Measurements from ENCODE around the gene LRRC3. TPM values are rescaled to one million over a fixed set of nuclear protein-coding genes. Genes with fewer than 3 reads are reported as not detected.

LRRC3 gene, protein sequence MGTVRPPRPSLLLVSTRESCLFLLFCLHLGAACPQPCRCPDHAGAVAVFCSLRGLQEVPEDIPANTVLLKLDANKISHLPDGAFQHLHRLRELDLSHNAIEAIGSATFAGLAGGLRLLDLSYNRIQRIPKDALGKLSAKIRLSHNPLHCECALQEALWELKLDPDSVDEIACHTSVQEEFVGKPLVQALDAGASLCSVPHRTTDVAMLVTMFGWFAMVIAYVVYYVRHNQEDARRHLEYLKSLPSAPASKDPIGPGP
- 2.5 and 4.9 TPM in 2 replicates for total RNA-seq (ENCODE audit: low replicate concordance)

DNA sequence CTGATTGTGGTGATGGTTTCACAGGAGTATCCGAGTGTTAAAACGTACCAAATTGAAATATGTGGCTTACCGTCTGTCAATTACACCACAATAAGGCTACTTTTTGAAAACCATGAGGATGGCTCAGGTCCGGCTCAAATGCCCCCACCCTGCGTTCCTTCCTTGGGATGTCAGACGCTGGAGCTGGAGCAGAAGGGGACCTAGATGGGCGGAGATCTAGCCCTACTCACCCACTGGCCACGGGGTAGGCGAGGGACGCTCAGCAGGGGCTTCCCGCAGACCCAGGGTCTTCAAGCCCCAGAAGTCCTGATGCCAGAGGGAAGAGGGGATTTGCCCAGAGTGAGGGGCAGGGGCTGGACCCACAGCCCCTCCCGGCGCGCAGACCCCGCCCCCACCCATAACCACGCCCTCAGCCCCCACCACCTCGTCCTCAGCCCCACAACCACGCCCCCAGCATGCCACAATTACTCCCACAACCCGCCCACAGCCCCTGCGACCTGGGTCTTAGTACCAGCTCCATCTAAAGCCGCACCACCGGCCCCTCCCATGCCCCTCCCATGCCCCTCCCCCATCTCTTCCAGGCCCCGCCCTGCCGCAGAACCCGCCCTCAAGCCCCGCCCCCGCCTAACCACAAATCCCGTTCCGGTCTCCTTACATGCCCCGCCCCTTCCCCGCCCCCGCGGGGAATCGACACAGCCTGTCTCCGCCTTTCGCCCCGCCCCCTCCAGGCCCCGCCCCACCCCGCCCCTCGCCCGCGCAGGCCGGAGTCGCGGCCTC is at the start of gene LRRC3:
Gene LRRC3, plus strand, starts transcription at position 764 of the 777 bp plus-strand sequence. CDS start 1,135 bp downstream, outside the sequence.
- H3K4me1 ChIP-seq, result no peaks in the 10 kb centered on the region
- TF ChIP-seq EZH2phosphoT487 (IDR thresholded peaks at IDR 0.05), result no peak
- peaks cover 33% of the 10 kb centered on the region for H3K27me3 ChIP-seq
- H4K20me1 ChIP-seq (ENCODE audit: low read depth), result no peaks in the 10 kb centered on the region
- no peak within 1 kb of the TSS for H3K27ac ChIP-seq
- Mint-ChIP-seq H3K4me3 (peak within 1 kb of the TSS; percentile 81), H3K9me3 (peaks cover 13% of the 10 kb centered on the region), H3K27me3 (ENCODE audit: insufficient read depth, low read depth) (peaks cover 6% of the 10 kb centered on the region), H3K4me1 (peaks cover 2% of the 10 kb centered on the region), H3K36me3 (no peaks in the 10 kb centered on the region), H3K27ac (no peak within 1 kb of the TSS)
- H3K4me2 ChIP-seq, result peak within 1 kb of the TSS; percentile 85
- peak; percentile 99 for DNase-seq (ENCODE audit: low spot score)
- no peaks in the 10 kb centered on the region for H3K79me2 ChIP-seq (ENCODE audit: low read depth)
- H3K36me3 ChIP-seq, result no peaks in the 10 kb centered on the region
- peak within 1 kb of the TSS; percentile 83 for H3K4me3 ChIP-seq
- H3K9me3 ChIP-seq (ENCODE audit: low read depth), result no peaks in the 10 kb centered on the region
- no peak within 1 kb of the TSS for H3K9ac ChIP-seq
- H3F3A ChIP-seq (ENCODE audit: low read depth), result no peaks in the 10 kb centered on the region
- peak within 1 kb of the TSS; percentile 76 for H2AFZ ChIP-seq (replicated peaks)

DNA sequence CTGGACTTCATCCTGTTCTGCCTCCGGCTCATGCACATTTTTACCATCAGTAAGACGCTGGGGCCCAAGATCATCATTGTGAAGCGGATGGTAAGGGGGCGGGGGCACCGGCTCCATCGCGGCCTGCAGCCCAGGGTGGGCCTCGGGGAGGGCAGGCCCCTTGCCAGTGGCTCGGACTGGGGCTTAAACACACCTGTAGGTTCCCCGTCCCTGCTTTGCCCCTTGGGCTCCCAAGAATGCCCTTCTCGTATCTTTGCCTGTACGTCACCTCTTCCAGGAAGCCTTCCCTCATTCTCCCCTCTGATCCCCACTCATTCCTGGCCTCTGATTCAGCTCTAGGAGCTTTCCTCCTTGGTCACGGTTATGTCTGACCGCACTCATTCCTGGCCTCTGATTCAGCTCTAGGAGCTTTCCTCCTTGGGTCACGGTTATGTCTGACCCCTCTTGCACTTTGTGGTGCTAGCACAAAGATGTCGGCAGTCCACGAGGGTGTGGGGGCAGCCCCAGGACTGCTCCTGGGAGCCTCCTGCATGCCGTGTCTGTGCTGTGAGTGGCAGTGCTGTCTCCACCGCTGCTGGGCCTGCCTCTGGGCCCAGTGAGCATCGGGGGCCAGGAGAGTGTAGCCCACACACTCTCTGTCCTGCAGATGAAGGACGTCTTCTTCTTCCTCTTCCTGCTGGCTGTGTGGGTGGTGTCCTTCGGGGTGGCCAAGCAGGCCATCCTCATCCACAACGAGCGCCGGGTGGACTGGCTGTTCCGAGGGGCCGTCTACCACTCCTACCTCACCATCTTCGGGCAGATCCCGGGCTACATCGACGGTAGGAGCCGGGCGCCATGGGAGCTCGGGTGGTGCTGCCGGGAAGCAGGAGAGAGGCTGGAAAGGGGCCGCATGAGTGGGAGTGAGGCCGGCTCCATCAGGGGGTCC is 49.1 kb upstream of the LRRC3 start:
- peaks cover 17% of the 10 kb centered on the region for H3K9me3 Mint-ChIP-seq
- no peak overlapping the region for H2AFZ ChIP-seq (replicated peaks)
- peaks cover 3% of the 10 kb centered on the region for H3K36me3 Mint-ChIP-seq
- no peak overlapping the region for H3K4me3 ChIP-seq
- H3F3A ChIP-seq (ENCODE audit: low read depth), result peaks cover 14% of the 10 kb centered on the region
- H3K79me2 ChIP-seq (ENCODE audit: low read depth), result no peaks in the 10 kb centered on the region
- H3K4me1 Mint-ChIP-seq, result no peaks in the 10 kb centered on the region
- H3K27ac ChIP-seq, result no peak overlapping the region
- no peak overlapping the region for H3K9ac ChIP-seq
- H4K20me1 ChIP-seq (ENCODE audit: low read depth), result no peaks in the 10 kb centered on the region
- H3K9me3 ChIP-seq (ENCODE audit: low read depth), result no peaks in the 10 kb centered on the region
- DNase-seq (ENCODE audit: low spot score), result peak; percentile 0
- H3K27ac Mint-ChIP-seq, result peak overlapping the region; percentile 74
- no peak overlapping the region for H3K4me2 ChIP-seq
- no peaks in the 10 kb centered on the region for H3K36me3 ChIP-seq
- TF ChIP-seq EZH2 (IDR thresholded peaks at IDR 0.05) (no peak), EZH2phosphoT487 (IDR thresholded peaks at IDR 0.05) (no peak)
- TF ChIP-seq, protein P1, sequence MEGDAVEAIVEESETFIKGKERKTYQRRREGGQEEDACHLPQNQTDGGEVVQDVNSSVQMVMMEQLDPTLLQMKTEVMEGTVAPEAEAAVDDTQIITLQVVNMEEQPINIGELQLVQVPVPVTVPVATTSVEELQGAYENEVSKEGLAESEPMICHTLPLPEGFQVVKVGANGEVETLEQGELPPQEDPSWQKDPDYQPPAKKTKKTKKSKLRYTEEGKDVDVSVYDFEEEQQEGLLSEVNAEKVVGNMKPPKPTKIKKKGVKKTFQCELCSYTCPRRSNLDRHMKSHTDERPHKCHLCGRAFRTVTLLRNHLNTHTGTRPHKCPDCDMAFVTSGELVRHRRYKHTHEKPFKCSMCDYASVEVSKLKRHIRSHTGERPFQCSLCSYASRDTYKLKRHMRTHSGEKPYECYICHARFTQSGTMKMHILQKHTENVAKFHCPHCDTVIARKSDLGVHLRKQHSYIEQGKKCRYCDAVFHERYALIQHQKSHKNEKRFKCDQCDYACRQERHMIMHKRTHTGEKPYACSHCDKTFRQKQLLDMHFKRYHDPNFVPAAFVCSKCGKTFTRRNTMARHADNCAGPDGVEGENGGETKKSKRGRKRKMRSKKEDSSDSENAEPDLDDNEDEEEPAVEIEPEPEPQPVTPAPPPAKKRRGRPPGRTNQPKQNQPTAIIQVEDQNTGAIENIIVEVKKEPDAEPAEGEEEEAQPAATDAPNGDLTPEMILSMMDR (IDR thresholded peaks at IDR 0.05), result no peak
- H3K27me3 ChIP-seq, result no peaks in the 10 kb centered on the region
- no peaks in the 10 kb centered on the region for H3K4me1 ChIP-seq
- H3K27me3 Mint-ChIP-seq (ENCODE audit: insufficient read depth, low read depth), result peaks cover 7% of the 10 kb centered on the region
- no peak overlapping the region for H3K4me3 Mint-ChIP-seq

DNA sequence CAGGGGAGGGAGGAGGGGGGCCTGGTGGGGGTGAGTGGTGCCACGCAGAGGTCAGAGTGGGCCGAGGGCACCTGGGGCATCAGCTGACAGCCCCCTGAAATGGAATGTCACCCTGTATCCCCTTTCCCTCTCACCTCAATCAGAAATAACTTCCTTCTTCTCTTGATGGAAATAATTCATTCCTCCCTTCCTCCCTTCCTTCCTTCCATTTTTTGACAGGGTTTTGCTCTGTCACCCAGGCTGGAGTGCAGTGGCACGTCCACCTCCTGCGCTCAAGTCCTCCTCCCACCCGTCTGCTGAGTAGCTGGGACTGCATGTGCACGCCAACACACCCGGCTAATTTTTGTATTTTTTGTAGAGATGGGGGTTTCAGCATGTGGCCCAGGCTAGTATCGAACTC is 48.4 kb upstream of the LRRC3 start:
- no peaks in the 10 kb centered on the region for H3K36me3 ChIP-seq
- H3K4me1 Mint-ChIP-seq, result no peaks in the 10 kb centered on the region
- H4K20me1 ChIP-seq (ENCODE audit: low read depth), result no peaks in the 10 kb centered on the region
- peaks cover 14% of the 10 kb centered on the region for H3F3A ChIP-seq (ENCODE audit: low read depth)
- peaks cover 7% of the 10 kb centered on the region for H3K27me3 Mint-ChIP-seq (ENCODE audit: insufficient read depth, low read depth)
- no peak overlapping the region for H3K4me3 Mint-ChIP-seq
- H3K9me3 Mint-ChIP-seq, result peaks cover 17% of the 10 kb centered on the region
- H3K4me2 ChIP-seq, result no peak overlapping the region
- H3K27ac Mint-ChIP-seq, result no peak overlapping the region
- no peaks in the 10 kb centered on the region for H3K79me2 ChIP-seq (ENCODE audit: low read depth)
- no peaks in the 10 kb centered on the region for H3K27me3 ChIP-seq
- no peak for DNase-seq (ENCODE audit: low spot score)
- no peak overlapping the region for H3K9ac ChIP-seq
- H3K36me3 Mint-ChIP-seq, result peaks cover 3% of the 10 kb centered on the region
- no peaks in the 10 kb centered on the region for H3K4me1 ChIP-seq
- no peak overlapping the region for H3K4me3 ChIP-seq
- H3K27ac ChIP-seq, result no peak overlapping the region
- TF ChIP-seq, protein P1 (IDR thresholded peaks at IDR 0.05), result no peak
- no peaks in the 10 kb centered on the region for H3K9me3 ChIP-seq (ENCODE audit: low read depth)
- no peak overlapping the region for H2AFZ ChIP-seq (replicated peaks)

All from neural progenitor cell (in vitro differentiated cells).